ENCODE data around the gene SATB2.

SATB2 gene

DNA sequence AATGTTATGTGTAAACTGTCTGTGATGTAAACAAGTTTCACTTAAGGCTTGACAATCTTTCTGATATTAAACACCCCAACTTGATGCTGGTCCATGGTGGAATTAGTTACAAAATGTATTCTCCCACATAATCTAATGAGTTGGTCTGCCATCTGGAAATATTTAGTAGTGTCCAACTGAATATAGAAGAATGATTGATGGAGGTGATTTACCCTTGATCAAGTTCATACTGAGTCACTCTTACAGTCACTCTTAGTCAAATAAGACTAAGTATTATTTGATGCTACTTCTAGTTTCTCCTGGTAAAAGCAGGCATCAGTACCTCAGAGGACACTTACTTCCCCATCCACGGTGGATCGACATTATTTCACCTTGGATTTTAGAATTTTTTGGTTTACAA is 198.1 kb downstream of the SATB2 start:
- Histone ChIP-seq H3K36me3 (ENCODE audit: control insufficient read depth, insufficient read depth, low read length) (no peaks in the 10 kb centered on the region), H2BK15ac (replicated peaks; ENCODE audit: low read depth) (no peak overlapping the region), H2BK5ac (ENCODE audit: low read length) (no peak overlapping the region), H3K4me3 (ENCODE audit: low read length) (no peak overlapping the region), H3K27me3 (ENCODE audit: insufficient read depth, low read length, poor library complexity) (no peaks in the 10 kb centered on the region), H3K27ac (ENCODE audit: low read depth, low read length) (no peak overlapping the region), H3K18ac (ENCODE audit: low read length) (no peak overlapping the region), H2BK120ac (ENCODE audit: low read depth, low read length) (no peak overlapping the region), H4K8ac (ENCODE audit: low read depth, low read length) (no peak overlapping the region), H3K79me1 (ENCODE audit: low read length) (no peaks in the 10 kb centered on the region), H3K4me2 (ENCODE audit: low read length) (no peak overlapping the region), H3K4me1 (ENCODE audit: control insufficient read depth, low read depth, low read length) (no peaks in the 10 kb centered on the region), H3K79me2 (ENCODE audit: control insufficient read depth, insufficient read depth, low read length) (no peaks in the 10 kb centered on the region), H3K23ac (ENCODE audit: low read length) (no peak overlapping the region), H2AK5ac (ENCODE audit: low read length) (no peak overlapping the region), H3K4ac (ENCODE audit: low read depth, low read length) (no peak overlapping the region), H3K9ac (ENCODE audit: low read length) (no peak overlapping the region), H3K56ac (ENCODE audit: low read length) (no peak overlapping the region), H4K5ac (ENCODE audit: low read length) (no peak overlapping the region)
- WGBS (ENCODE audit: extremely low coverage, insufficient coverage, low lambda C conversion rate), result no CpG with 5 or more reads among the region's 2 CpGs
- DNase-seq, result no peak

GRCh38 chr2:199258291-199258690 is 199.4 kb downstream of the SATB2 start:
- Histone ChIP-seq H3K79me2 (ENCODE audit: control insufficient read depth, insufficient read depth, low read length) (no peaks in the 10 kb centered on the region), H2BK5ac (ENCODE audit: low read length) (no peak overlapping the region), H3K4me1 (ENCODE audit: control insufficient read depth, low read depth, low read length) (no peaks in the 10 kb centered on the region), H3K56ac (ENCODE audit: low read length) (no peak overlapping the region), H3K36me3 (ENCODE audit: control insufficient read depth, insufficient read depth, low read length) (no peaks in the 10 kb centered on the region), H3K4ac (ENCODE audit: low read depth, low read length) (no peak overlapping the region), H4K8ac (ENCODE audit: low read depth, low read length) (no peak overlapping the region), H3K79me1 (ENCODE audit: low read length) (no peaks in the 10 kb centered on the region), H3K27ac (ENCODE audit: low read depth, low read length) (no peak overlapping the region), H2BK15ac (replicated peaks; ENCODE audit: low read depth) (no peak overlapping the region), H2BK120ac (ENCODE audit: low read depth, low read length) (no peak overlapping the region), H3K27me3 (ENCODE audit: insufficient read depth, low read length, poor library complexity) (no peaks in the 10 kb centered on the region), H3K9ac (ENCODE audit: low read length) (no peak overlapping the region), H3K23ac (ENCODE audit: low read length) (no peak overlapping the region), H3K18ac (ENCODE audit: low read length) (no peak overlapping the region), H4K5ac (ENCODE audit: low read length) (no peak overlapping the region), H3K4me3 (ENCODE audit: low read length) (no peak overlapping the region), H2AK5ac (ENCODE audit: low read length) (no peak overlapping the region), H3K4me2 (ENCODE audit: low read length) (no peak overlapping the region)
- no peak for DNase-seq

DNA sequence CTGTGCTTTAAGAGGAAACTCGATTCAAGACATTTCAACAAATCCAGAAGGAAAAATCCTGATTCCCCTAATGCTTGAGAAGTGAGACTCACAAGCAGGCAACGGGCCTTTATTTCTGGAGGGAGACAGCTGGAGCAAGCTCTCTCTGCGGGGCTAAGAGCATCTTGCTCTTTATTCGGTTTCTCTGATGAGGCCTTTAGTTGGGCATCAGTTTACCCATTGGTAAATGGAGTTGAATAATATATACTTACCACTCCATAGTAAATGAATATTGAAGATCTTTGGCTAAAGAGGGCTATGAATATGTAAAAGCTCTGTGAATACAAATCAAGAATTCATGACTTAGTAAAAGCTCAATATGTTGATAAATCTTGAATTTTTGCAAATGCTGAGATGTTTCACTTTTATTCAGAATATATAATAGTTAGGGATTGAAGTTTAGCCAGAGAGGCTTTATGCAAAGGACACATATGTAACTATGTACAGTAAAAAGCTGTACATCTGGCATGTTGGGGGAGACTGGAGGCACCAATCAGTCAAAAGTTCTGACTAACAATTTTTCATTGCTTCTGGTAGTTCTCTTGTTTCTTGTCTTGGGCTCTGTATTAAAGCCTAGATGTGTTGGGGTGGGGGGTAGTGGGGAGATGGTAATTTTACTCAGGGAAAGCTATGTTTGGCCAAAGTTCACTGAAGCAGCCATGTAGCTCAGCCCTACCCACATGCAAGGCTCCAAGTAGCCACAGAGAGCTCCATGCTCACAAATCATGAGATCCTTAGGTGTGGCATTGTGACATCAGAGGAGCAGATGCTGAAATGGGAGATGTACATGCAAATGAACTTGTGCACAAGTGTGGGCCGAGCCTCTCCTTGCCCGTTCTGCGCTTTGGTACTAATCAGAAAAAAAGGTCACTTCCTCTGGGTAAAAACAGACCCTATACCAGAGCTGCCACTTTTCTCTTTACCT is 200.2 kb downstream of the SATB2 start:
- no peak overlapping the region for H3K18ac ChIP-seq (ENCODE audit: low read length)
- H2AK5ac ChIP-seq (ENCODE audit: low read length), result no peak overlapping the region
- no peak overlapping the region for H4K5ac ChIP-seq (ENCODE audit: low read length)
- DNase-seq, result no peak
- no peak overlapping the region for H3K4me2 ChIP-seq (ENCODE audit: low read length)
- H3K36me3 ChIP-seq (ENCODE audit: control insufficient read depth, insufficient read depth, low read length), result no peaks in the 10 kb centered on the region
- no CpG with 5 or more reads among the region's 7 CpGs for WGBS (ENCODE audit: extremely low coverage, insufficient coverage, low lambda C conversion rate)
- no peaks in the 10 kb centered on the region for H3K79me1 ChIP-seq (ENCODE audit: low read length)
- no peak overlapping the region for H3K56ac ChIP-seq (ENCODE audit: low read length)
- H3K23ac ChIP-seq (ENCODE audit: low read length), result no peak overlapping the region
- no peak overlapping the region for H3K9ac ChIP-seq (ENCODE audit: low read length)
- H3K4me3 ChIP-seq (ENCODE audit: low read length), result no peak overlapping the region
- H4K8ac ChIP-seq (ENCODE audit: low read depth, low read length), result no peak overlapping the region
- H3K27ac ChIP-seq (ENCODE audit: low read depth, low read length), result no peak overlapping the region
- no peak overlapping the region for H2BK5ac ChIP-seq (ENCODE audit: low read length)
- H2BK15ac ChIP-seq (replicated peaks; ENCODE audit: low read depth), result no peak overlapping the region
- H3K79me2 ChIP-seq (ENCODE audit: control insufficient read depth, insufficient read depth, low read length), result no peaks in the 10 kb centered on the region
- no peaks in the 10 kb centered on the region for H3K4me1 ChIP-seq (ENCODE audit: control insufficient read depth, low read depth, low read length)
- no peaks in the 10 kb centered on the region for H3K27me3 ChIP-seq (ENCODE audit: insufficient read depth, low read length, poor library complexity)
- no peak overlapping the region for H2BK120ac ChIP-seq (ENCODE audit: low read depth, low read length)
- H3K4ac ChIP-seq (ENCODE audit: low read depth, low read length), result no peak overlapping the region

DNA sequence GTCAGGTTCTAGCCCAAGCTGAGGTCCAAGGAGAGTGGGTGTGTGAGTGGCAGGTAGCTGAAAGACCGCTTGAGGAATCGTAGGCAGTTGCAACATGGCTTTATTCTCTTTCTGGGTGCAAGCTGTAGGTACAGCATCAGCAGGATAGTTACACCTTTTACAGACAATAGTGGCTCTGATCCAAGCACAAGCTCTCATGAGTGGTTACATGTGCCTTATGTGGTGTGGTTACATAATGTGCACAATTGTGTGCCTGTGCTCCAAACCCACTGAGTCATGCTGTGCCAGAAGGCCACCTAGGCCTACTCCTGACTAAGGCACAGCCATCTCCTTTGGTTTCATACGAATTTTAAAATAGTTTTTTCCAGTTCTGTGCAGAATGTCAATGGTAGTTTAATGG is 227.6 kb downstream of the SATB2 start:
- Histone ChIP-seq H2AK5ac (ENCODE audit: low read length) (no peak overlapping the region), H3K79me1 (ENCODE audit: low read length) (no peaks in the 10 kb centered on the region)

GRCh38 chr2:199228887-199229819 is 228.6 kb downstream of the SATB2 start:
- no peak for DNase-seq
- Histone ChIP-seq H4K8ac (ENCODE audit: low read depth, low read length) (no peak overlapping the region), H3K79me1 (ENCODE audit: low read length) (no peaks in the 10 kb centered on the region), H3K56ac (ENCODE audit: low read length) (no peak overlapping the region), H3K18ac (ENCODE audit: low read length) (no peak overlapping the region), H2AK5ac (ENCODE audit: low read length) (no peak overlapping the region), H3K27ac (ENCODE audit: low read depth, low read length) (no peak overlapping the region), H4K5ac (ENCODE audit: low read length) (no peak overlapping the region), H3K4ac (ENCODE audit: low read depth, low read length) (no peak overlapping the region), H3K27me3 (ENCODE audit: insufficient read depth, low read length, poor library complexity) (no peaks in the 10 kb centered on the region), H3K9ac (ENCODE audit: low read length) (no peak overlapping the region), H2BK5ac (ENCODE audit: low read length) (no peak overlapping the region), H3K4me1 (ENCODE audit: control insufficient read depth, low read depth, low read length) (no peaks in the 10 kb centered on the region), H2BK15ac (replicated peaks; ENCODE audit: low read depth) (no peak overlapping the region), H3K36me3 (ENCODE audit: control insufficient read depth, insufficient read depth, low read length) (no peaks in the 10 kb centered on the region), H2BK120ac (ENCODE audit: low read depth, low read length) (no peak overlapping the region), H3K4me3 (ENCODE audit: low read length) (no peak overlapping the region), H3K79me2 (ENCODE audit: control insufficient read depth, insufficient read depth, low read length) (no peaks in the 10 kb centered on the region), H3K23ac (ENCODE audit: low read length) (no peak overlapping the region), H3K4me2 (ENCODE audit: low read length) (no peak overlapping the region)
- WGBS (ENCODE audit: extremely low coverage, insufficient coverage, low lambda C conversion rate), result no CpG with 5 or more reads among the region's 19 CpGs

More for the DNA sequence above, 227.6 kb downstream of the SATB2 start:
- no peaks in the 10 kb centered on the region for H3K4me1 ChIP-seq (ENCODE audit: control insufficient read depth, low read depth, low read length)
- H4K5ac ChIP-seq (ENCODE audit: low read length), result no peak overlapping the region
- no peak overlapping the region for H3K56ac ChIP-seq (ENCODE audit: low read length)
- no peak overlapping the region for H3K27ac ChIP-seq (ENCODE audit: low read depth, low read length)
- no peak overlapping the region for H3K9ac ChIP-seq (ENCODE audit: low read length)
- H2BK120ac ChIP-seq (ENCODE audit: low read depth, low read length), result no peak overlapping the region
- H3K27me3 ChIP-seq (ENCODE audit: insufficient read depth, low read length, poor library complexity), result no peaks in the 10 kb centered on the region
- no peaks in the 10 kb centered on the region for H3K79me2 ChIP-seq (ENCODE audit: control insufficient read depth, insufficient read depth, low read length)
- H3K4me3 ChIP-seq (ENCODE audit: low read length), result no peak overlapping the region
- H3K36me3 ChIP-seq (ENCODE audit: control insufficient read depth, insufficient read depth, low read length), result no peaks in the 10 kb centered on the region
- no peak overlapping the region for H3K18ac ChIP-seq (ENCODE audit: low read length)
- no peak for DNase-seq
- WGBS (ENCODE audit: extremely low coverage, insufficient coverage, low lambda C conversion rate), result no CpG with 5 or more reads among the region's 3 CpGs
- H4K8ac ChIP-seq (ENCODE audit: low read depth, low read length), result no peak overlapping the region
- no peak overlapping the region for H3K4ac ChIP-seq (ENCODE audit: low read depth, low read length)
- no peak overlapping the region for H3K23ac ChIP-seq (ENCODE audit: low read length)
- H2BK15ac ChIP-seq (replicated peaks; ENCODE audit: low read depth), result no peak overlapping the region
- no peak overlapping the region for H2BK5ac ChIP-seq (ENCODE audit: low read length)
- H3K4me2 ChIP-seq (ENCODE audit: low read length), result no peak overlapping the region

All from mesendoderm (in vitro differentiated cells).